Hepatocyte (in vitro differentiated cells): ENCODE data around the gene RPTOR. TPM values are rescaled to one million over a fixed set of nuclear protein-coding genes. Genes with fewer than 3 reads are reported as not detected.

ENCODE experiments used
- DNase-seq: peaks from one replicate; pipeline ENCODE4 v3.0.0-alpha.2; 2016; ENCODE audit warnings: low spot score
- H2AFZ ChIP-seq: fragments of 200-600 bp; sonication (generic); 2 replicates; pipeline ENCODE4 v1.6.0; 2016; ENCODE audit warnings: antibody characterized with exemption, mild to moderate bottlenecking
- H3K27ac ChIP-seq: fragments of 200-600 bp; sonication (generic); 2 replicates; pipeline ENCODE4 v1.5.1; 2016; ENCODE audit warnings: mild to moderate bottlenecking
- H3K27me3 ChIP-seq: fragments of 200-600 bp; sonication (generic); 2 replicates; pipeline ENCODE4 v1.6.1; 2016
- H3K36me3 ChIP-seq: fragments of 200-600 bp; sonication (generic); replicated peaks from 2 replicates; pipeline ENCODE4 v1.5.1; 2016; ENCODE audit warnings: low read depth; ENCODE audit not compliant: insufficient read depth
- H3K4me1 ChIP-seq: fragments of 200-600 bp; sonication (generic); 2 replicates; pipeline ENCODE4 v1.5.1; 2016; ENCODE audit warnings: mild to moderate bottlenecking, moderate library complexity; ENCODE audit not compliant: insufficient read depth
- H3K4me2 ChIP-seq: fragments of 200-600 bp; sonication (generic); 2 replicates; pipeline ENCODE4 v1.6.0; 2016
- H3K4me3 ChIP-seq: fragments of 200-600 bp; sonication (generic); 2 replicates; pipeline ENCODE4 v1.5.1; 2016; ENCODE audit warnings: mild to moderate bottlenecking
- H3K79me2 ChIP-seq: fragments of 200-600 bp; sonication (generic); 2 replicates; pipeline ENCODE4 v1.6.0; 2017; ENCODE audit warnings: mild to moderate bottlenecking
- H3K9me2 ChIP-seq: fragments of 200-600 bp; sonication (generic); replicated peaks from 2 replicates; pipeline ENCODE4 v1.6.0; 2017; ENCODE audit warnings: mild to moderate bottlenecking; ENCODE audit not compliant: insufficient read depth
- H3K9me3 ChIP-seq: fragments of 200-600 bp; sonication (generic); 2 replicates; pipeline ENCODE4 v1.5.1; 2016; ENCODE audit warnings: low read depth, mild to moderate bottlenecking
- H4K20me1 ChIP-seq: fragments of 200-600 bp; sonication (generic); 2 replicates; pipeline ENCODE4 v1.6.0; 2016; ENCODE audit warnings: mild to moderate bottlenecking; ENCODE audit not compliant: insufficient read depth, poor library complexity, severe bottlenecking
- CTCF ChIP-seq: fragments of 200-600 bp; sonication (generic); IDR thresholded peaks from 2 replicates; pipeline ENCODE4 v1.5.1; 2016; ENCODE audit warnings: antibody characterized with exemption, mild to moderate bottlenecking; ENCODE audit not compliant: poor library complexity
- EZH2 ChIP-seq: fragments of 200-600 bp; sonication (generic); IDR thresholded peaks from 2 replicates; pipeline ENCODE4 v1.6.1; 2016; ENCODE audit warnings: antibody characterized with exemption, mild to moderate bottlenecking, borderline replicate concordance
- EZH2phosphoT487 ChIP-seq: fragments of 200-600 bp; sonication (generic); IDR thresholded peaks from one replicate; pipeline ENCODE4 v1.6.1; 2018; ENCODE audit warnings: antibody characterized with exemption, mild to moderate bottlenecking, low read depth, moderate library complexity; ENCODE audit not compliant: unreplicated experiment, severe bottlenecking
- WGBS: methylation state at CpG from one replicate; pipeline ENCODE4 v1.1.6; 2016; ENCODE audit warnings: low lambda C conversion rate; ENCODE audit errors: missing lambda C conversion rate; 5-methylcytosine and 5-hydroxymethylcytosine counted together
- polyA plus RNA-seq: library from polyadenylated mRNA; unstranded; fragments of >200 nt; fragmentation: Nextera tagmentation; extraction: Ambion mirVana; gene quantifications from 2 replicates; pipeline ENCODE4 v1.2.1, GENCODE V29; 2016
- total RNA-seq: library from RNA; depleted of rRNA; stranded (reverse); fragments of >200 nt; gene quantifications from 2 replicates; pipeline ENCODE4 v1.2.3, GENCODE V29; 2014

Gene RPTOR
- total and polyA plus RNA-seq, 2 experiments from 2014 or later: 14.1 to 20.6 TPM

GRCh38 chr17:80916246-80916645, 371.6 kb downstream of the RPTOR start:
- Histone ChIP-seq H3K9me3 (no peaks in the 10 kb centered on the region), H3K36me3 (no peaks in the 10 kb centered on the region), H3K4me2 (no peak overlapping the region), H2AFZ (no peak overlapping the region), H3K79me2 (no peaks in the 10 kb centered on the region), H3K4me3 (no peak overlapping the region), H4K20me1 (no peaks in the 10 kb centered on the region), H3K4me1 (no peaks in the 10 kb centered on the region), H3K9me2 (no peaks in the 10 kb centered on the region), H3K27me3 (no peaks in the 10 kb centered on the region), H3K27ac (no peak overlapping the region)
- no peak for DNase-seq
- no peak for TF ChIP-seq CTCF
- no peak for TF ChIP-seq EZH2phosphoT487
- TF ChIP-seq EZH2: no peak
- WGBS: 84% methylated on average over 8 of the region's 8 CpGs

GRCh38 chr17:80917716-80918560, 373.3 kb downstream of the RPTOR start:
- Histone ChIP-seq H2AFZ (no peak overlapping the region), H3K27me3 (no peaks in the 10 kb centered on the region), H4K20me1 (no peaks in the 10 kb centered on the region), H3K27ac (no peak overlapping the region), H3K9me3 (no peaks in the 10 kb centered on the region), H3K79me2 (no peaks in the 10 kb centered on the region), H3K36me3 (no peaks in the 10 kb centered on the region), H3K4me3 (no peak overlapping the region), H3K4me2 (no peak overlapping the region), H3K9me2 (no peaks in the 10 kb centered on the region), H3K4me1 (no peaks in the 10 kb centered on the region)
- 95% methylated on average over 32 of the region's 33 CpGs for WGBS
- TF ChIP-seq EZH2 (no peak), CTCF (no peak), EZH2phosphoT487 (no peak)
- DNase-seq: no peak

- no peaks in the 10 kb centered on the region for H3K9me2 ChIP-seq
- no peak overlapping the region for H2AFZ ChIP-seq
- DNase-seq: no peak
- no peaks in the 10 kb centered on the region for H3K36me3 ChIP-seq
- no peaks in the 10 kb centered on the region for H3K79me2 ChIP-seq
- H3K27ac ChIP-seq: no peak overlapping the region
- no peaks in the 10 kb centered on the region for H4K20me1 ChIP-seq
- H3K9me3 ChIP-seq: no peaks in the 10 kb centered on the region
- no peak overlapping the region for H3K4me2 ChIP-seq
- TF ChIP-seq EZH2phosphoT487 (no peak), CTCF (no peak), EZH2 (no peak)
- H3K27me3 ChIP-seq: no peaks in the 10 kb centered on the region
- no peak overlapping the region for H3K4me3 ChIP-seq
- 91% methylated on average over 15 of the region's 15 CpGs for WGBS
- H3K4me1 ChIP-seq: no peaks in the 10 kb centered on the region
Measured at GRCh38 chr17:80918731-80919130, 374.1 kb downstream of the RPTOR start.
